Measurements from ENCODE around the gene ACADVL. TPM values are rescaled to one million over a fixed set of nuclear protein-coding genes. Genes with fewer than 3 reads are reported as not detected.
"Not testable (repeated sequence)": the region's sequence is repeated elsewhere in the genome, so short reads cannot be mapped to it uniquely, and the experiment has no call there.

ACADVL gene
- 1,000 to 10,000 TPM in 3 of 6 experiments, 100 to 1,000 TPM in 3; 640 to 1,849 (median 1,071) TPM for total RNA-seq
- long read RNA-seq, transcript ACADVL-203 (20 exons, 2,323 nt): major isoform, 34 of 72 reads
- long read RNA-seq, partial matches to known transcripts: 12 of 72 reads
- long read RNA-seq, other reads (novel, unspliced or antisense): 21 of 72 reads

GRCh38 chr17:7219812-7220592, at the start of gene ACADVL, which contains the start of gene DLG4:
TSS of gene ACADVL (plus strand) at chr17:7219938. CDS start at chr17:7219985, 47 bp downstream.
TSS of gene DLG4 (minus strand) at chr17:7219836.
- peak; percentile 92 to 96 (median 94) for DNase-seq
- H3K27ac ChIP-seq: peak within 1 kb of the TSS; percentile 94 to 100 (median 96)
- H3K27me3 ChIP-seq: no peaks in the 10 kb centered on the region
- intact Hi-C loops (cut with DNase I): no loop called here
- peak within 1 kb of the TSS; percentile 76 to 99 (median 85) for H3K4me3 ChIP-seq
- H3K36me3 ChIP-seq: peaks cover 0 to 38% (median 19%) of the 10 kb centered on the region in 4 donors
- H3K4me1 ChIP-seq: peaks cover 0 to 39% (median 10%) of the 10 kb centered on the region in 4 donors
- TF ChIP-seq CTCF (IDR thresholded peaks at IDR 0.05) (no peak), POLR2A (IDR thresholded peaks at IDR 0.05) (peak; percentile 98)
- peak; percentile 73 to 83 (median 80) for ATAC-seq
- no peaks in the 10 kb centered on the region for H3K9me3 ChIP-seq
- WGBS (ENCODE audit: insufficient coverage, low coverage, low lambda C conversion rate, missing lambda C conversion rate): under 1% methylated on average over 17 of the region's 63 CpGs

GRCh38 chr17:7172522-7173191, 47.1 kb upstream of the ACADVL start:
- Histone ChIP-seq H3K27ac (peak overlapping the region in 1 of 3 donors; percentile 27), H3K36me3 (peaks cover 0 to 14% (median 1%) of the 10 kb centered on the region in 4 donors), H3K4me1 (peaks cover 0 to 69% (median 0%) of the 10 kb centered on the region in 4 donors)
- intact Hi-C loops (cut with DNase I); DNase-seq; H3K9me3 ChIP-seq; ATAC-seq; H3K27me3 ChIP-seq; H3K4me3 ChIP-seq: not testable (repeated sequence)
- WGBS (ENCODE audit: insufficient coverage, low coverage, low lambda C conversion rate, missing lambda C conversion rate): 73% methylated on average over 17 of the region's 18 CpGs

GRCh38 chr17:7173687-7174602, 45.8 kb upstream of the ACADVL start:
- Histone ChIP-seq H3K36me3 (peaks cover 0 to 14% (median 0%) of the 10 kb centered on the region in 4 donors), H3K4me1 (peaks cover 0 to 62% (median 0%) of the 10 kb centered on the region in 4 donors), H3K4me3 (peak overlapping the region in 1 of 3 donors; percentile 19), H3K27ac (peak overlapping the region in 2 of 3 donors; percentile 28 to 43), H3K27me3 (no peaks in the 10 kb centered on the region), H3K9me3 (no peaks in the 10 kb centered on the region)
- WGBS (ENCODE audit: insufficient coverage, low coverage, low lambda C conversion rate, missing lambda C conversion rate): 18% methylated on average over 11 of the region's 69 CpGs
- TF ChIP-seq CTCF (IDR thresholded peaks at IDR 0.05) (peak in 1 of 4 donors; percentile 25), POLR2A (IDR thresholded peaks at IDR 0.05) (peak; percentile 19)
- DNase-seq: peak; percentile 74 to 84 (median 82)
- intact Hi-C loops (cut with DNase I): no loop called here
- ATAC-seq: peak; percentile 18 to 48 (median 34)

- ATAC-seq (no peak), DNase-seq (no peak)
- Histone ChIP-seq H3K36me3 (peaks cover 0 to 14% (median 0%) of the 10 kb centered on the region in 4 donors), H3K27ac (no peak overlapping the region), H3K4me3 (no peak overlapping the region), H3K4me1 (peaks cover 0 to 58% (median under 1%) of the 10 kb centered on the region in 4 donors), H3K9me3 (no peaks in the 10 kb centered on the region), H3K27me3 (no peaks in the 10 kb centered on the region)
- intact Hi-C loops (cut with DNase I): no loop called here
- 54% methylated on average over 7 of the region's 7 CpGs for WGBS (ENCODE audit: insufficient coverage, low coverage, low lambda C conversion rate, missing lambda C conversion rate)
- TF ChIP-seq CTCF (IDR thresholded peaks at IDR 0.05) (no peak), POLR2A (IDR thresholded peaks at IDR 0.05) (no peak)
These were observed 45.0 kb upstream of the ACADVL start for GRCh38 chr17:7174603-7175326.

Data from right lobe of liver (tissue), 6 donors.